GM18507 (cell line): Measurements from ENCODE around the gene MACROH2A1.
A peak's percentile ranks its signal among the peaks of the same experiment; 100 is the strongest.
"Not testable (repeated sequence)": the region's sequence is repeated elsewhere in the genome, so short reads cannot be mapped to it uniquely, and the experiment has no call there.

Source experiments
- DNase-seq: peaks from one replicate; pipeline ENCODE4 v3.0.0; 2011; ENCODE audit warnings: low read depth; ENCODE audit not compliant: insufficient read length; ENCODE audit errors: extremely low spot score
- FAIRE-seq: peaks from 2 replicates; lab custom pipeline; 2011; peaks lifted over from hg19 to GRCh38; lab: Jason Lieb, UNC

The MACROH2A1 gene

GRCh38 chr5:135383803-135384495 lies 15.1 kb downstream of the MACROH2A1 start:
- DNase-seq (no peak), FAIRE-seq (no peak)

GRCh38 chr5:135382981-135383380 lies 16.1 kb downstream of the MACROH2A1 start:
- DNase-seq (no peak), FAIRE-seq (no peak)

- no peak for FAIRE-seq
- no peak for DNase-seq
These were observed 16.8 kb downstream of the MACROH2A1 start for GRCh38 chr5:135382106-135382790.

- FAIRE-seq: no peak
- no peak for DNase-seq
These were observed 19.9 kb downstream of the MACROH2A1 start for GRCh38 chr5:135379046-135379654.

- no peak for FAIRE-seq
- DNase-seq: no peak
These were observed 21.0 kb downstream of the MACROH2A1 start for GRCh38 chr5:135377751-135378680.

GRCh38 chr5:135376961-135377624 lies 21.9 kb downstream of the MACROH2A1 start:
- DNase-seq (peak; percentile 11), FAIRE-seq (peak; percentile 50)

- DNase-seq (no peak), FAIRE-seq (no peak)
These were observed 23.8 kb downstream of the MACROH2A1 start for GRCh38 chr5:135375040-135375793.

- DNase-seq (no peak), FAIRE-seq (no peak)
These were observed 25.1 kb downstream of the MACROH2A1 start for GRCh38 chr5:135373736-135374515.

GRCh38 chr5:135372654-135373381 lies 26.2 kb downstream of the MACROH2A1 start:
- DNase-seq (no peak), FAIRE-seq (no peak)

- DNase-seq: no peak
- FAIRE-seq: no peak
These were observed 27.3 kb downstream of the MACROH2A1 start for GRCh38 chr5:135371622-135372232.

- no peak for DNase-seq
- FAIRE-seq: no peak
These were observed 29.1 kb downstream of the MACROH2A1 start for GRCh38 chr5:135369952-135370351.

GRCh38 chr5:135367554-135367953 lies 31.5 kb downstream of the MACROH2A1 start:
- DNase-seq (no peak), FAIRE-seq (no peak)

GRCh38 chr5:135367076-135367475 lies 32.0 kb downstream of the MACROH2A1 start:
- DNase-seq (no peak), FAIRE-seq (no peak)

GRCh38 chr5:135365281-135365680 lies 33.8 kb downstream of the MACROH2A1 start:
- FAIRE-seq (no peak), DNase-seq (no peak)

- DNase-seq: no peak
- no peak for FAIRE-seq
These were observed 34.4 kb downstream of the MACROH2A1 start for GRCh38 chr5:135364421-135365262.

- not testable (repeated sequence) for DNase-seq, FAIRE-seq
These were observed 35.7 kb downstream of the MACROH2A1 start for GRCh38 chr5:135363342-135363741.
